Testis (tissue), 3 donors: Measurements from ENCODE around the gene LIMS2. TPM values are rescaled to one million over a fixed set of nuclear protein-coding genes. Genes with fewer than 3 reads are reported as not detected.

ENCODE experiments used
- DNase-seq: peaks from one replicate; pipeline ENCODE4 v3.0.0-alpha.2; 2019
- H3K27ac ChIP-seq, 2 donors: fragments of 200-600 bp; sonication (generic); one replicate each; pipeline ENCODE4 v1.5.1; 2019
- H3K27me3 ChIP-seq: fragments of 200-600 bp; sonication (generic); one replicate; pipeline ENCODE4 v1.5.1; 2019
- H3K36me3 ChIP-seq: fragments of 200-600 bp; sonication (generic); one replicate; pipeline ENCODE4 v1.5.1; 2017; ENCODE audit warnings: low read depth; ENCODE audit errors: missing control alignments
- H3K4me1 ChIP-seq: fragments of 200-600 bp; sonication (generic); one replicate; pipeline ENCODE4 v1.5.1; 2019
- H3K4me3 ChIP-seq, 2 donors: fragments of 200-600 bp; sonication (generic); one replicate each; pipeline ENCODE4 v1.5.1; 2017 to 2019
- H3K9me3 ChIP-seq: fragments of 200-600 bp; sonication (generic); one replicate; pipeline ENCODE4 v1.5.1; 2017
- POLR2A ChIP-seq: fragments of 450-650 bp; IDR thresholded peaks from one replicate; pipeline ENCODE4 v1.6.1; 2017; ENCODE audit warnings: antibody characterized with exemption, mild to moderate bottlenecking, moderate library complexity
- WGBS, 2 donors: methylation state at CpG; one replicate each; pipeline ENCODE4 v1.1.5; 2018; 5-methylcytosine and 5-hydroxymethylcytosine counted together
- intact Hi-C: fragments of 100-400 bp; cut with DNase I; formaldehyde crosslinking; loops from one replicate; pipeline ENCODE4 v1.15.1; 2023; ENCODE audit warnings: low total_unique reads
- polyA plus RNA-seq: library from polyadenylated mRNA; stranded (reverse); fragments of 350-450 nt; fragmentation: Illumina TruSeq; extraction: RNeasy Lipid Tissue Mini Kit (QIAGEN cat#74804); gene quantifications from one replicate; pipeline ENCODE4 v1.2.3, GENCODE V29; 2014; ENCODE audit warnings: low read depth, low replicate concordance; ENCODE audit not compliant: insufficient read depth
- total RNA-seq, 2 donors: library from RNA; depleted of rRNA; stranded (reverse); fragments of >200 nt; gene quantifications; one replicate each; pipeline ENCODE4 v1.2.3, GENCODE V29; 2016
- TF ChIP-seq, protein P1 (sequence below), 3 experiments: fragments of 450-650 bp in 2 of 3; fragments of 200-600 bp in 1 of 3; sonication (generic) in 1 of 3; IDR thresholded peaks; one replicate each; pipeline ENCODE4 v1.5.1; 2016 to 2019; ENCODE audit warnings: antibody characterized with exemption in 3 of 3, mild to moderate bottlenecking in 2 of 3, moderate library complexity in 1 of 3

The LIMS2 gene
- total and polyA plus RNA-seq, 3 donors from 2014 or later = 19.0 to 23.6 (median 19.3) TPM

DNA sequence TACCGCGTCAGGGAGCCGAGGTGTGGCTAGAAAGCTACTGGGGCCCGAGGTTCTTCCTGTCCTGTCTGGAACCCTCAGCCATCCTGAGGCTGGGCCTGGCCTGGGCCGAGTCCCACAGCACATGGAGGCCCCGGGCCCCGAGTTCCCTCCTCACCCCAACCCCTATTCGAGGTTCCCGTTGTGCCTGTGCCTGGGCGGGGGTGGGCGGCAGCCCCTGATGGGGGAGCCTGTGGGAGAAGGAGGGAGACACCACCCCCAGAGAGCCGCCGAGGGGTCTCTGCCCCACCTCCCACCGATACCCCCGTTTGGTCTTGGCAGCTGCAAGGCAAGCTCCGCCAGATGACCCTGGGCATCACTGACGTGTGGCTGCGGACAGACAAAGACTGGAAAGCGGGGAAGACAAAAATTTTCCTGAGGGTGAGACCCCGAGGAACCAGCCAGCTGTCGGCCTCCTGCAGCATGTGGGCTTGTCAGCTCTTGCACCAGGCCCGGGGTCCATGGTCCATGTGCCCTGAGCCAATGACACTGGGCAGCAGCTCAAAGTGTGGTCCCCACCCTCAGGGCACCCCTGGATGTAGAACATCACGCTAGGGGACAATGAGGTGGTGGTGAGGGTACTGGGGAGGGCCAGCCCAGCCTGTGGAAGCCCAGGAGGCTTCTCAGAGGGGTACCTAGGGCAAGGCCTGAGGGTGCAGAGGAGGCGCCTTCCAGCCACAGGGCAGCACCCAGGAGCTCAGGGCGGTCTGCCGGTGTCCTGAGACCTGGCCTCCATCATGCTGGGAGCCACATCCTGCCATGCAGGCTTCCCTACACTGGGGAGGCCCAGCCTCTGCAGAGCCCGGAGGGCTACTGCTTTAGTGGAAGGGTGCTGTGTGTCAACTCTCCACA lies 81.9 kb downstream of the LIMS2 start:
- DNase-seq = peak; percentile 14
- WGBS, 2 donors = 67 to 76% methylated on average over 17 to 27 of the region's 27 CpGs
- no peaks in the 10 kb centered on the region for H3K27me3 ChIP-seq
- intact Hi-C loops = no loop called here
- peak overlapping the region; percentile 9 to 36 for H3K4me3 ChIP-seq
- H3K4me1 ChIP-seq = no peaks in the 10 kb centered on the region
- H3K36me3 ChIP-seq = no peaks in the 10 kb centered on the region
- H3K27ac ChIP-seq = no peak overlapping the region
- no peaks in the 10 kb centered on the region for H3K9me3 ChIP-seq
- TF ChIP-seq, protein P1, sequence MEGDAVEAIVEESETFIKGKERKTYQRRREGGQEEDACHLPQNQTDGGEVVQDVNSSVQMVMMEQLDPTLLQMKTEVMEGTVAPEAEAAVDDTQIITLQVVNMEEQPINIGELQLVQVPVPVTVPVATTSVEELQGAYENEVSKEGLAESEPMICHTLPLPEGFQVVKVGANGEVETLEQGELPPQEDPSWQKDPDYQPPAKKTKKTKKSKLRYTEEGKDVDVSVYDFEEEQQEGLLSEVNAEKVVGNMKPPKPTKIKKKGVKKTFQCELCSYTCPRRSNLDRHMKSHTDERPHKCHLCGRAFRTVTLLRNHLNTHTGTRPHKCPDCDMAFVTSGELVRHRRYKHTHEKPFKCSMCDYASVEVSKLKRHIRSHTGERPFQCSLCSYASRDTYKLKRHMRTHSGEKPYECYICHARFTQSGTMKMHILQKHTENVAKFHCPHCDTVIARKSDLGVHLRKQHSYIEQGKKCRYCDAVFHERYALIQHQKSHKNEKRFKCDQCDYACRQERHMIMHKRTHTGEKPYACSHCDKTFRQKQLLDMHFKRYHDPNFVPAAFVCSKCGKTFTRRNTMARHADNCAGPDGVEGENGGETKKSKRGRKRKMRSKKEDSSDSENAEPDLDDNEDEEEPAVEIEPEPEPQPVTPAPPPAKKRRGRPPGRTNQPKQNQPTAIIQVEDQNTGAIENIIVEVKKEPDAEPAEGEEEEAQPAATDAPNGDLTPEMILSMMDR (IDR thresholded peaks at IDR 0.05) = no peak
- no peak for TF ChIP-seq POLR2A

DNA sequence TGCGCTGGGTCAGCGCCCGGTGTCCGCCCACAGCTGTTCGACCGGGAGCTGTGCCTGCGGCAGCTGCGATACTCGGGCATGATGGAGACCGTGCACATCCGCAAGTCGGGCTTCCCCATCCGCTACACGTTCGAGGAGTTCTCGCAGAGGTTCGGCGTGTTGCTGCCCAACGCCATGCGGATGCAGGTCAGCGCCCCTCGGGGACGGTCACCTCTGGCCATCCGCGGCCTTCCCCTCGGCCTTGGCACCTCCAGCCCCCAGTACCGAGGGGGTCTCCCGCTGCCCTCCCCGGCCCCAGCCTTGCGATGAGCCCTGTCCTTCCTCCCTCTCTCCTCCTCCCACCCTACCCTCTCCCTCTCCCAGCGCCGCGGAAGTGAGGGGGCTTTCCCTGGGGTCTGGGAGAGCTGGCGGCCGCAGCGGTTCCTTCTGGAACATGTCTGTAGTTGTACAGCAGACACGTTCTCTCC lies 82.5 kb downstream of the LIMS2 start:
- H3K27ac ChIP-seq = no peak overlapping the region
- TF ChIP-seq, protein P1 (IDR thresholded peaks at IDR 0.05) = no peak
- TF ChIP-seq POLR2A = no peak
- 76 to 77% methylated on average over 5 to 37 of the region's 37 CpGs for WGBS, 2 donors
- no peak for DNase-seq
- H3K36me3 ChIP-seq = no peaks in the 10 kb centered on the region
- H3K4me1 ChIP-seq = no peaks in the 10 kb centered on the region
- H3K27me3 ChIP-seq = no peaks in the 10 kb centered on the region
- peak overlapping the region; percentile 9 to 36 for H3K4me3 ChIP-seq
- H3K9me3 ChIP-seq = no peaks in the 10 kb centered on the region
- intact Hi-C loops = no loop called here

DNA sequence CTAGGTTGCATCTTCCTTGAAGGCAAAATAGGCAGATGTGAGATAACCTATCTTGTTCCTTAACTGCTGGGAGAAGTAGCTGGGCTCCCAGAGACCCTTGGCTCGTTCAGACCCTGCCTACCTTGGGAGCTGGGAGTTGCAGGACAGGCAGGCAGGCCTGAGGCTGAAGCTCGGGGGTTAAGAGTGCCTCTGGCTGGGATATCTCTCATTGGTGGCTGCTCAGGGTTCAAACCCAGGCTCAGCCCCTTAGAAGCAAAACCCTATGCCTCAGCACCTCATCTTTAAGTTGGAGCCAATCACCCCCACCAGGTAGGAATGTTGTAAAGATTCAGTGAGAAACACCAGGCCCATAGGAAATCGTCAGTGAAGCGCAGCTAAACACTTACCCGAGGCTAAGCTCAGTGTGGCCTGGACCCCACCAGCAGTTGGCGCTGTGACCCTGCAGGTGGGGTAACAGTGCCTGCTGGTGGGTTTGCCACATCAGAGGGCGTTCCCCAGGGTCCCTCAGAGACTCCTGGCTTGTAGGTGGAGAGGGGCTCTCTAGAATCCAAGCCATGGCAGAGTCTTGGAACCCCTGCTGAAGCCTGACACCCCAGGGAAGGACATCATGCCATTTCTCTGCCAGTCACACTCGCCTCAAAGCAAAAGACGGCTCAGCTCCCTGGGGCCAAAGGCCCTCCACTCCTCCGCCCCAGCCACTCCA lies 84.0 kb downstream of the LIMS2 start:
- H3K9me3 ChIP-seq = no peaks in the 10 kb centered on the region
- no peaks in the 10 kb centered on the region for H3K36me3 ChIP-seq
- DNase-seq = peak; percentile 69
- H3K4me3 ChIP-seq = no peak overlapping the region
- no peaks in the 10 kb centered on the region for H3K27me3 ChIP-seq
- H3K27ac ChIP-seq = no peak overlapping the region
- no peak for TF ChIP-seq POLR2A
- TF ChIP-seq, protein P1 (IDR thresholded peaks at IDR 0.05) = peak; percentile 43 to 82 (median 76)
- intact Hi-C loops = no loop called here
- H3K4me1 ChIP-seq = no peaks in the 10 kb centered on the region
- 58 to 66% methylated on average over 9 to 10 of the region's 10 CpGs for WGBS, 2 donors

DNA sequence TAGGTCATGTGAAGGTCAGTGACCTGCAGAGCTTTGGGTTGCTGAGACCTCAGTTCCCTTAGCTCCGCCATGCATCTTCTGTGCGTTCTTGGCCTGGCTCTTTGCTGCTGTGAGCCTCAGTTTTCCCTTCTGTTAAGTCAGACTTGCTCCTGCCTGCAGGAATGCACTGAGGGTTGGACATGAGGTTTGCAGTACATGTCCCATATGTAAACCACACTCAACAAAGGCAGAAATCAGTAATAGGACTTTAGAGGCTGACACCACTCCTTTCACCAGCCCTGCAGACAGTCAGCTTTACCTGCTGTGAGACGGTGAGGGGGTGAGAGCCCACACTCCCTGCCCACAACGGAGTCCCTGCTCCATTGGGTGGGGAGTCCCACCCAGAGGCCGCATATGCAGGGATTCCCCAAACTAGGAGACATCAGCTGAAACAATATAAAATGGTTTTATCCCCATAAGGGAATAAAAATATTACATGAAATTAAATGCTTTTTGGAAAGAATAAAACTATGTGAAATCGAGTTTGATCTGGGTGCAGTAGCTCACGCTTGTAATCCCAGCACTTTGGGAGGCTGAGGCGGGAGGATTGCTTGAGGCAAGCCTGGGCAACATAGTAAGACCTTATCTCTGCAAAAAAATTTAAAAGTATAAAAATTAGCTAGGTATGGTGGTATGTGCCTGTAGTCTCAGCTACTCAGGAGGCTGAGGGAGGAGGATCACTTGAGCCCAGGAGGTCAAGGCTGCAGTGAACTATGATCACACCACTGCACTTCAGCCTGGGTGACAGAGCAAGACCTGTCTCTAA lies 84.7 kb downstream of the LIMS2 start:
- no peaks in the 10 kb centered on the region for H3K36me3 ChIP-seq
- no peaks in the 10 kb centered on the region for H3K27me3 ChIP-seq
- H3K27ac ChIP-seq = no peak overlapping the region
- intact Hi-C loops = no loop called here
- TF ChIP-seq, protein P1 (IDR thresholded peaks at IDR 0.05) = no peak
- TF ChIP-seq POLR2A = no peak
- no peak for DNase-seq
- no peak overlapping the region for H3K4me3 ChIP-seq
- no peaks in the 10 kb centered on the region for H3K4me1 ChIP-seq
- no peaks in the 10 kb centered on the region for H3K9me3 ChIP-seq
- 85 to 88% methylated on average over 8 of the region's 8 CpGs for WGBS, 2 donors
